Activated CD8-positive, alpha-beta memory T cell treated with anti-CD3 and anti-CD28 coated beads, Interleukin-2, amount 50 U/mL, for 48 hours (primary cell): ENCODE results near the gene DAGLA.

Experiments
- DNase-seq: peaks from one replicate; pipeline ENCODE4 v3.0.0-alpha.2; 2020

Gene DAGLA

DNA sequence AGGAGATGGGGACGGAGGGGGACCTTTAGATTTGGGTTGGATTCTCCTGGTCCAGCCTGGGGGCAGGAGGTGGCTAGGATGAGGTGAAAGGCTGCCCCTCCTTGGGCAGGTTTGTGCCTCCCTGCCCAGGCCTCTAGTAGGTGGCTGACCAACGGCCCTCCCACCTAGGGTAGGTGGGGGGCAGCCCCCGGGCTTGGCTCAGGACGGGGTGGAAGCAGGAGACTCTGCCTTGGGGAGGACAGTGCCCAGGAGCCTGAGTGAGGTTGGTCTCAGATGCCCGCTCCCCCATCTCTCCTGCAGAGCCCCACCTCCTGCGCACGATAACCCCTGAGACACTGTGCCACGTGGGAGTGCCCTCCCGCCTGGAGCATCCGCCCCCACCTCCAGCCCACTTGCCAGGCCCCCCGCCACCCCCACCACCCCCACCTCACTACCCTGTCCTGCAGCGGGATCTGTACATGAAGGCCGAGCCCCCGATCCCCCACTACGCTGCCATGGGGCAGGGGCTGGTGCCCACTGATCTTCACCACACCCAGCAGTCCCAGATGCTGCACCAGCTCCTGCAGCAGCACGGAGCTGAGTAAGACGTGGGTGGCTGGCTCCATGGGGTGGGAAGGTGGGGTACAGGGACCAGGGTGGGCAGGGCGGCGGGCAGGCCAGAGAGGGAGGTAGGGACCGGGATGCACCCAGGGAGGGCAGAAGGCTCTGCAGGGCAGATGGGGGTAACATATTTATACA, 89.9 kb downstream of the DAGLA start:
- DNase-seq, result no peak

DNA sequence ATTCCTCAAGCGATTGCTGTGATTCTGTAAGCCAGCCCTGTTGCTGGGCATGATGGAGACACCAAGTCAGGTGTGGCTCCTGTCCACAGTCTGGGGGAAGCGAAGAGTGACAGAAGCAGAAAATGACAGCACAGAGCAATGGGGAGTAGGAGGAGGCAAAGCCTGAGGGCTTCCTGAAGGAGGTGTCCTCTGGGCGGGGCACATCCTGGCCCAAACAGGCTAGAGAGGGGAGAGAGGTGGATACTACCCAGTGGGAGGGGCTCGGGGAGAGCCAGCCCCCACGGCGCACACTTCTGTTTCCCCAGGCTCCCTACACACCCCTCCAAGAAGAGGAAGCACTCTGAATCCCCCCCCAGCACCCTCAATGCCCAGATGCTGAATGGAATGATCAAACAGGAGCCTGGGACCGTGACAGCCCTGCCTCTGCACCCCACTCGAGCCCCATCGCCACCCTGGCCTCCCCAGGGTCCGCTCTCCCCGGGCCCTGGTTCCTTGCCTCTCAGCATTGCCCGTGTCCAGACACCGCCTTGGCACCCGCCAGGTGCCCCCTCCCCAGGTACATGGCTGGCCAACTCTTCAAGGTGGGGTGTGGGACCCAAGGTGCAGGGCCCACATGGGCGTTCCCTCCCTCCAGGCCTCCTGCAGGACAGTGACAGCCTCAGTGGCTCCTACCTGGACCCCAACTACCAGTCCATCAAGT, 91.2 kb downstream of the DAGLA start:
- DNase-seq, result no peak

DNA sequence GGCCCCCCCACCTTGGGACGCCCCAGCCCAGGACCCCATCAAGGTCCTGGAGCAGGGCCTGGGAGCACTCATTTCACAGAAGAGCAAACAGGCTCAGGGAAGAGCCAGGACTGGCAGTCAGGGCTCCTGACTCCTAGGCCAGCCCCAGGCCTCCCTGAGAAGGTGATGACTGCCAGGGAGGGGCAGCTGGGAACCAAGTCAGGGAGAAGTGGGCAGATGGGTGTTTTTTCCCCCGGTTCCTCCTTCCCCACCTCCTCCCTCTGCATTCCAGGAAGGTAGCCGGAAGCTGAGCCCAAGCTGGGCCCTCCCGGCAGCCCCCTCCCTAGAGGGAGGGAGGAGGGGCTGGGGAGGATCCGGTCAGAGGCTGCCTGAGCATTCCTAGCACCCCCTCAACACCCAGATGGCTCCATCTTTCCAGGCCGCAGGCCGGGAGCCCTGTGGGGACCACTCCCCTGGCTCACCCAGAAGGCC, 91.8 kb downstream of the DAGLA start:
- no peak for DNase-seq

DNA sequence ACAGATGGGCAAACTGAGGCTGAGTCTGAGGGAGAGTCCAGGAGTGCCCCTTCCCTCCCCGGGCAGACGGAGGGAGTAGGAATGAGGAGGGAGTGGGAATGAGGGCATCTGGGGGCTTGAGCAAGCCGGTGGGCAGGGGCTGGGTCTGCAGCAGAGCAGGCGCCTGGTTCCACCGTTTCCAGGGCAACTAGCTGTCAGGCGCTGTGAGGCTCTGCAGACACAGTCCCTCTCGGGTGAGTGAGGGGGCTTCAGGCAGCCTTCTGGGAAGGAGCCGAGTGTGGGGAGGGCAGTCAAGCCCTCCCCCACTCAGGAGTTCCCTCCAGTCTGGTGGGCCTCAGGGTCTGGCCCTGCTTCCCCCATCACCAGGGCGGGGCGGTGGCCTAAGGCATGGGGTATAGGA, 93.2 kb downstream of the DAGLA start:
- no peak for DNase-seq

DNA sequence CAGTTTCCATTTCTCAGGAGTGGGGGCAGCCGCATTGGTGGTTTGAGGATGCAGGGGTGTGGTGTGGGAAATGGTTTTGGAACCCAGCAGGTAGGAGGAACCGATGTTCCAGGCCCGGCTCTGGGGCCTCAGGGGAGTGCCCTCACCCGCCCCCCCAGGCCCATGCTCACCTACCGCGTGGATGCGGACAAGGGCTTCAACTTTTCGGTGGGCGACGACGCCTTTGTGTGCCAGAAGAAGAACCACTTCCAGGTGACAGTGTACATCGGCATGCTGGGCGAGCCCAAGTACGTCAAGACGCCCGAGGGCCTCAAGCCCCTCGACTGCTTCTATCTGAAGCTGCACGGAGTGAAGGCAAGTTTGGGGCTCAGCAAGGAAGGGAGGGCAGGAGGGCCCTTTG, 93.6 kb downstream of the DAGLA start:
- no peak for DNase-seq

DNA sequence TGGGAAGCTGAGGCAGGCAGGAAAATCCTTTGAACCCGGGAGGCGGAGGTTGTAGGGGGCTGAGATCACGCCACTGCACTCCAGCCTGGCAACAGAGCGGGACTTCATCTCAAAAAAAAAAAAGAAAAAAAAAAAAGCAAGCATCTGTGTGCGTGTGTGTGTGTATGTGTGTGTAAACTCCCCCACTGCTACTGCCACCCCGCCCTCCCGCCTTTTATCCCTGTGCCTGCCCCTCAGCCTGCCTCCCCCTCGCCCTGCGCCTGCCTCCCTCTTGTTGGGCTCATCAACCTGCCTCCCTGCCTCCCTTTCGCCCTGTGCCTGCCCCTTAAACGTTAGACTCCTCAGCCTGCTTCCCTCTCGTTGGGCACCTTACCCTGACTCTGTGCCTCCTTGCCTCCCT, 94.2 kb downstream of the DAGLA start:
- no peak for DNase-seq

DNA sequence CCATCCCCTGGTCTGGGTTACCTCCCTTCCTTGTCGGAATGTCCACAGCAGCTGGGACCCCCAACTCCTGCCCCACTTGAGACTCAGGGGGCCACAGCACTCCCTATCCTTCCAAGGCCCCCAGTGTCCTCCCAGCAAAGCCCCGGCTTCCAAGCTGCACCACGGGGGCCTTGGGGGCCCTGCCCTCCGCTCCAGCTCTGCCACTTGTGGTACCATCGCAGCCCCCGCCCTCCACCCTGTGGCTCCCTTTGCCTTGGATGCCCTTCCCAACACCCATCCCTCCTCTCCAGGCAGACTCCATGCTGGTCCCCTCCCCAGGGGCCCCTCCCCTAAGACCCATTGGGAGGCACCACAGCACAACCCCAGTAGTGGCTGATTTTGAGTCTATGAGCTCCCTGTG, 94.9 kb downstream of the DAGLA start:
- DNase-seq, result no peak

DNA sequence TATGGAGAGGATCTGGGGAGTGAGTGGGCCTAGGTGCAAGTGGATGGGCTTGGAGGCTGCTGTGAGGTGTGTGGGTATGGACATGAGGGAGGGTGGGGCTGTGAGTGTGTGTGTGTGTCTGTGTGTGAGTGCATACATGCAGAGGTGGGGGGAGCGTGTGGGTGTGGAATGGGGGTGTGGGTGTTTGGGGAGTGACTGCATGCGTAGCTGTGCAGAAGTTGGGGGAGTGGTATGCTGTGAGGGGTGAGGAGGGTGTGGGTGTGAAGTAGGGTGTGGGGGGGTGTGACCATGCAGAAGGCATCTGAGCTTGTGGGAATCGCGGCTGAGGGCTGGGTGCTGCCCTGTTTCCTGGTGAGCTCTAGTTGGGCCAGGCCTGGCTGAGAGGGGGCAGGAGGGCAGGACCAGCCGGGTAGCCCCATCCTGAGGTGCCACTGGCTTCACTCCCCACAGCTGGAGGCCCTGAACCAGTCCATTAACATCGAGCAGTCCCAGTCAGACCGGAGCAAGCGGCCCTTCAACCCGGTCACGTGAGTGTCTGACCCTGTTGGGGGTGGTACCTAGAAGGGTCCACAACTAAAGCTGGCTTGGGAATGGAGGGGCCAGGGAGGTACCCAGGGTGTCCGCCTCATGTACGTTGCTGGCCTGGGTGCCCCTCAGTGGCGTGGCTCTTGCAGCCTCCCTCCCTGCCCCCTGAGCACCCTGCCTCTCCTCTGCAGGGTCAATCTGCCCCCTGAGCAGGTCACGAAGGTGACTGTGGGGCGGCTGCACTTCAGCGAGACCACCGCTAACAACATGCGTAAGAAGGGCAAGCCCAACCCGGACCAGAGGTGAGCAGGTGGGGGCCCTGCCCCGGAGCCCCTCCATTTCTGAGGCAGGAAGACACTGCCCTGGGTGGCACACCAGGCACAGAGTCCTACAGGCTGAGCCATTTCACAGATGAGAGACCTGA, 95.7 kb downstream of the DAGLA start:
- DNase-seq, result no peak

DNA sequence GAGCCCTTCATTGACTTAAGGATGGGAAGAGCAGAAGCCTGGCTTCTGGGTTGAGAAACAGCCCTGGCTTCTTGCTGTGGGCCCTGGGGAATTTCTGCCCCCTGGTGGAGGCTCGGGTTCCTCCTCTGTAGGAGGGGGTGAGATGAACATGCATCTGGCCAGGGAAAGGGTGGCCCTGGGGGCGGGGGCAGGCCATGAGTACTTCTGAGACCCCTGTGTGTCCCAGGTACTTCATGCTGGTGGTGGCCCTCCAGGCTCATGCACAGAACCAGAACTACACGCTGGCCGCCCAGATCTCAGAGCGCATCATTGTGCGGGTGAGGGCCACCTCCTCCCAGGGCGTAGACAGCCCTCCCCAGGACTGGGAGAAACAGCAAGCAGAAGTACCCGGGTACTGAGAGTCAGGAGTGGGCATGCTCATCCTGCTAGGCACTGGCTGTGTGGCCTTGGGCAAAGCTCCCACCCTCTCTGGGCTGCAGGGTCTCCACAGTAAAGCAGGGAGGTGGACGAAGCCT, 96.4 kb downstream of the DAGLA start:
- DNase-seq, result peak; percentile 87

DNA sequence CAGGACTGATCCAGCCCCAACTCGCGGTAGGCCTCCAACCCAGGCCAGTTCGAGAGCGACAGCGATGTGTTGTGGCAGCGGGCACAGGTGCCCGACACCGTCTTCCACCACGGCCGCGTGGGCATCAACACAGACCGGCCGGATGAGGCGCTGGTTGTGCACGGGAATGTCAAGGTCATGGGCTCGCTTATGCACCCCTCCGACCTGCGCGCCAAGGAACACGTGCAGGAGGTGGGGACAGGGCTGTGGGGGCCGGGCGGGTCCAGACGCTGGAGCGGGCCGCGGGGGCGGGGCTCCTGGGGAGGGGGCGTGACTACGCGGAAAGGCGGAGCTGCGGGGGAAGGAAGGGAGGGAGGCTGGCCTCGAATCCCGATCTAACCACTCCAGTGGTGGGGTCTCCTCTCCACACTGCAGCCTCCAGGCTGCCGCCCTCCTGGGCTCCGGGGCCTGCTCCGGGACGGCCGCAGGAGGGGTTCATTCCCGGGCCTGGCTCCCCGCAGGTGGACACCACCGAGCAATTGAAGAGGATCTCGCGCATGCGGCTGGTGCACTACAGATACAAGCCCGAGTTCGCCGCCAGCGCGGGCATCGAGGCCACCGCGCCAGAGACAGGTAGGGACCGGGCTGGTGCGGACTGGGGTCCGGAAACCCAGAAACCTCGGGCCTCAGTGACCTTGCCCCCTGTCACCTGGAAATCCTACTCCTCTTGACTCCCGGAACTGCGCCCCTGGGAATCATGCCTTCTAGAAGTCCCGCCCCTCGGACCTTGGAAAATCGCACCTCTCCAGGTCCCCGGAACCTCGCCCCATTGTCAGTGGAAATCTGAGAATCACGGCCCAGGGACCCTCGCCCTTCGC, 97.3 kb downstream of the DAGLA start:
- peak; percentile 75 for DNase-seq

DNA sequence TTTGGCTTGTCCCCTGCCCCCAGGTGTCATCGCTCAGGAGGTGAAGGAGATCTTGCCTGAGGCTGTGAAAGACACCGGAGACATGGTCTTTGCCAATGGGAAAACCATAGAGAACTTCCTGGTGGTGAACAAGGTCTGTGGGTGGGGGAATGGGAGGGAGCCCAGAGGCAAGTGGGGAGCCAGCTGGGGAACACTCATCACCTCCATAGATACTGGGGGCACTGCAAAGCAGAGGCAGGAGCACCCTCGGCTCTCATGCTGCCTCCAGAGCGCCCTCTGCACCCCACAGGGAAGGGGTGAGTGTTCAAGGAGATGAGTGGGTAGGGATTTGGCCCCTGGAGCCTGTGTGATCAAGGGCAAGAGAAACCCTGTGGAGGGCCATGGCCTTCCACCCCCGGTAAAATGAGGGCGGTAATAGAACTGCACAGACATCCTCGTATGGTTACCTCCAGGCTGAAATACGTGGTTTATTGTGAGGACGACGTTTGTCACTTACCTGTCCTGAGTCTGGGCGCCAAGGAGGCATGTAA, 98.2 kb downstream of the DAGLA start:
- DNase-seq, result no peak

DNA sequence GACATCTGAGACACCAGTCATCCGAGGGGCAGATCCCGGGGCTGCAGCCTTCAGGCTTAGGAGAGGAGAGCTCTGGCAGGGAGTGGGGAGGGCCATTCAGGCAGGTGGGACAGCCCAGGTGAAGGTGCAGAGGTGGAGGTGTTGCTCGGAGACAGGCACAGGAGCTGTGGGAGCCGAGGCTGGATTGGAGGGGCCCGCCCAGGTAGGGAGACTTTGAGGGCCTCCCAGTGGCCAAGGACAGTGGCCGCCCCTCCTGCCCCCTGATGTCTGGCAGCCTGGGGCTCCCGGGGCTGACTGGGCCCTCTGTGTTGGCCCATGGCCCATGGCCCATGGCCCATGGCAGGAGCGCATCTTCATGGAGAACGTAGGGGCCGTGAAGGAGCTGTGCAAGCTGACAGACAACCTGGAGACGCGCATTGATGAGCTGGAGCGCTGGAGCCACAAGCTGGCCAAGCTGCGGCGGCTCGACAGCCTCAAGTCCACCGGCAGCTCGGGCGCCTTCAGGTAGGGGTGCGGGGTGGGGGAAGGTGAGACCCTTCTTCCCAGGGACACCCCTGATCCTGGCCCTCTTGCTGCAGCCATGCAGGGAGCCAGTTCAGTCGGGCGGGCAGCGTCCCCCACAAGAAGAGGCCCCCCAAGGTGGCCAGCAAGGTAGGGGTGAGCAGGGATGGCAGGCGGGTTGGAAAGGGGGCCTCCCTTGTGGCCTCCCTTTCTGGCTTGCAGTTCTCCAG, 98.9 kb downstream of the DAGLA start:
- no peak for DNase-seq

DNA sequence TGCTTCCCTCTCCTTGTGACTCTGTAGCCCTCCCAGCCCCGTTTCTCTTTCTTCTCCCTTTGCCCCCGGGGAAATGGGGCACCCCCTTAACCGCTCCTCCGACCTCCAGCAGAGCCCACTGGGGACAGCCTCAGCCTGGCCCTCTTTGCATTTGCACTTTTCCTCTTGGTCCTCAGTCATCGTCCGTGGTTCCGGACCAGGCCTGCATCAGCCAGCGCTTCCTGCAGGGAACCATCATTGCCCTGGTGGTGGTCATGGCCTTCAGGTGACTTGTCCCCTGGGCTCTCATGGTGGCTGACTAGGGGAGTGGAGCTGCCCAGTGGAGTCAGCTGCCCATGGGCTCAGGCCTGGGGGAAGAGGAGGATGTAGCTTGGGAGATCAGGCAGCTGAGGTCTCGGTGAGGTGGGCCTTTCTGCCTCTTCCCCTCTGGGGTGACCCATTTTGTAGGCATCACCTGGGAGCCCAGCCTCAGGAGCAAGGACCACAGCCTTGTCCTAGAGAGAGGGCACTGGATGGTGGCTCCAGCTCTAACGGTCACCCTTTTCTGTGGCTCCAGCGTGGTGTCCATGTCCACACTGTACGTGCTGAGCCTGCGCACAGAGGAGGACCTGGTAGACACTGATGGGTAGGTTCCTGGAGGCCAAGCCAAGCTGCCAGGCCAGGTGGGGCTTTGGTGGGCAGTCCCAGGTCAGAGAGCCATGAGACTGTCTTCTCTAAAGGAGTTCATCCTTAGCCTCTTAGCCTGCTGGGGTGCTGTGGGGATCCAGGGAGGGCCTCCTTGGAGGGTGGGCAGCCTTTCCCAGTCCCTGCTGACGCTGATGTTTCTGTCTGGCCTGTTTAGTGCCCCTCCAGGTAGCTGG, 99.7 kb downstream of the DAGLA start:
- no peak for DNase-seq

DNA sequence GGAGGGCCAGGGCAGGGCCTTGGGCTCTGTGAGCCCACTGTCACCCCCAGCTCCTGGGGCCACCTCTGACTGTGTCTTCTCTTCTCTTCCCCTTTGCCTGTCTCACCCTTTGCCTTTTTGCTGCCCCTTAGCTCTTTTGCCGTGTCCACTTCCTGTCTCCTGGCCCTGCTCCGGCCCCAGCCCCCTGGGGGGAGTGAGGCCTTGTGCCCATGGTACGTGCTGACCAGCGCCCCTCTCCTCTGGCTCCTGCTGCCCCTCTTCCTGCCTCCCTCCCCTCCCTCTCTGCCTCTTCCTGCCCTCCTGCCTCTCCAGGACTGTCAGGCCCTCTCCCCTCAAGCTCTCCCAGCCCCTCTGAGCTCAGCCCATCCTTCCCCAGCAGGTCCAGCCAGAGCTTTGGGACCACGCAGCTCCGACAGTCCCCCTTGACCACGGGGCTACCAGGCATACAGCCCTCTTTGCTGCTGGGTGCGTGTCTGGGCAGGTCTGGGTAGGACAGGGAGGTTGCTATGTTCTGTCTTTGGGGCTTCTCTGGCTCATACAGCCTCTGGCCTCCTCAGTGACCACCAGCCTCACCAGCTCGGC, 100.5 kb downstream of the DAGLA start:
- no peak for DNase-seq

DNA sequence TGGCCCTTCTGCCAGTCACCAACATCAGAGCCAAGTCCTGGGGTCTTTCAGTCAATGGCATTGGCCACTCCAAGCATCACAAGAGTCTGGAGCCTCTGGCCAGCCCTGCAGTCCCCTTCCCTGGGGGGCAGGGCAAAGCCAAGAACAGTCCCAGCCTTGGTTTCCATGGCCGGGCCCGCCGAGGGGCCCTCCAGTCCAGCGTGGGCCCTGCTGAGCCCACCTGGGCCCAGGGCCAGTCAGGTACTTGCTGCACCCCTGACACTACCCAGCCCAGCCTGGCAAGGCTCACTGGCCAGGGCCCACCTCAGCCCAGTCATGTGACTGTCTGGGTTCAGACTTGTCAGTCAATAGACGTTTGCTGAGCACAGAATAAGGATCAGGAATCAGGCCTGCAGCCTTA, 101.4 kb downstream of the DAGLA start:
- no peak for DNase-seq

DNA sequence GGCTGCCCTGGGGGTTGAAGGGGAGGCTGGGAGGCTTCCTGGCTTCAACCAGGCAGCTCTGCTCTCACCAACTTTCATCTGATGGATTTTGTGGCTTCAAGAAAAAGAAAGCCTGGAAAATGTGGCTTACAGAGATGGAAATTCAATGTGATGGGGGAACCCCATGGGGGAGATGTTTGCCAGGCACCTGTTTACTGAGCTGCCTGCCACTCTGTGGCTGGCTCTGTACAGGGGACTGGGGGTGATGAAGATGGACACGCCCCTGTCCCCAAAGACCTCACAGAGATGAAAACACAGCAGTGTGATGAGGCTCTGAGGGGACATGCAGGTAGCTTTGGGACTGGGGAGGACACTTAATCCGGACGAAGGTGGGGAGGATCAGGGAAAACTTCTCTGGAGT, 102.1 kb downstream of the DAGLA start:
- DNase-seq, result no peak

DNA sequence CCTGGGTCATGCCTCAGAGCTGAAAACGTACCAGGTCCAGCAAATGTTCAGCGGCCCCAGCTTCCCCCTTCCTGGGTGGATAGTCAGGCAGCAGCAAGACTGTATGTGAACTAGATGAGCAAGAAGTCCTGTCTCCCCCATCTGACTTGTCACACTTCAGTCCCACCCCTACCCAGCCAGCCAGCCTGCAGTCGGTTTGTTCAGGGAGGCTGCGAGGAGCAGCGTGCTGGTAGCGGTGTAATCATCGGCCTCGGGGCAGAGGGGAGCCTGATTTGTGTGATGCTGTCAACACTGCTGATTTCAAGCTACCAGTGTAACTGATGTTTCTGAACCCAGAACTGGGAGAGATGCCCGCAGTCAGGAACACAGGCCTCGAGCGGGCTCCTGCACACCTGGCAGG, 102.7 kb downstream of the DAGLA start:
- no peak for DNase-seq

DNA sequence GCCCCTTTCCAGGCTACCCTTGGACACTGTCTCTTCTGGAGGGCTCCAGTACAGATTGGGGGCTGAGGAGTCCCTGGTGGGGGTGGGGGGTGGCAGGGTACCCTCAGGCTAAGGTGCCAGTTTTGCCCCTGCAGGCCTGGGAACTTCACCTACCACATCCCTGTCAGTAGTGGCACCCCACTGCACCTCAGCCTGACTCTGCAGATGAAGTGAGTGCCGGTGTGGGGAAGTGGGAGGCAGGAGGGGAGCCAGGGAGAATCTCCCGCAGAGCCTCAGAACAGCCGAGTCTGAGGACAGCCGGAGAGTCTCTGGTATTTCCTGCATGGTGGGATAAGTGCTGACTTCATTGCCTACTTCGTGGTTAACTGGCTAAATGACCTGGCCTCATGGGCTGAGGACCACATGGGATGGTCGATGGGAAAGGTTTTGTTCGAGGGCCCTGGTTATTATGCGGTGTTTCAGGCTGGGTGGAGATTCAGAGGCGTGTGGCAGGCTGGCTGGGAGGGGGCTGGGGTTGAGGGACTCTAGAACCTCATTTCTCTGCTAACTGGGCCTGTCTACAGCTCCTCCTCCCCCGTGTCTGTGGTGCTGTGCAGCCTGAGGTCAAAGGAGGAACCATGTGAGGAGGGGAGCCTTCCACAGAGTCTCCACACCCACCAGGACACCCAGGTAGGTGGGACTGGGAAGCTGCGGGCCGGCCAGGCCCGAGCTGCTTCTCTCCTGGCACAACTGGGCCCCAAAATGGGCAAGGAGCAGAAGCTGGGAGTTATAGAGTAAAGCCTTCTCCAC, 103.7 kb downstream of the DAGLA start:
- DNase-seq, result no peak

DNA sequence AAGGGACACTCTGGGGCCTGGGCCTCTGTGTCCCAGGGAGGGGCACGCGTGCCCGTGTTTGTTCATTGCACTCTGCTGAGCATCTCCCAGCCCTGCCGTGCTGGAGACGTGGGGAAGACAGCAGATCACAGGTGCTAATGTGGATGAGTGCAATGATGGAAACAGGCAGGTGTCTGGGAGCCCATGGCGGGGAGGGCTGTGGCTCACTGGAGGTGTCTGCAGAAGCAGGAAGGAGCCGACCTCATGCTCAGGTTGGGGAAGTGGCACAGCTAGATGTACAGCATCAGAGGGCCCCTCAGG, 104.3 kb downstream of the DAGLA start:
- DNase-seq, result no peak
